Left cardiac atrium (tissue), 4 donors: ENCODE measurements around the gene SLC34A1. TPM values are rescaled to one million over a fixed set of nuclear protein-coding genes. Genes with fewer than 3 reads are reported as not detected.

Experiments used
- ATAC-seq, 2 donors: fragments of 200-7000 bp; cut with Tn5 transposase; one replicate each; pipeline ENCODE4 v1.9.1; 2020; ENCODE audit warnings: mild to moderate bottlenecking in 2 of 2, moderate library complexity in 2 of 2
- DNase-seq: peaks from one replicate; pipeline ENCODE4 v3.0.0-alpha.2; 2020
- intact Hi-C, 2 donors: fragments of 100-400 bp; cut with DNase I; formaldehyde crosslinking; loops; one replicate each; pipeline versions ENCODE4 v1.14.1 to v1.15.1; 2022 to 2023
- total RNA-seq, 2 donors: library from RNA; stranded (reverse); fragmentation: NEBNext Ultra II Directional; extraction: Animal tissue kit (Norgen Biotek cat#: 25700); gene quantifications; one replicate each; pipeline ENCODE4 v1.2.1, GENCODE V29; 2021
- donor health status: DM: no; HTN: yes; CAD: no.
- donor health status: DM: no; HTN: yes; CAD: no; lungs with severe emphysema.
- donor health status: DM: yes; HTN: yes; CAD: no.
- donor health status: Dilated cardiomyopathy.

Gene SLC34A1
- total RNA-seq, 2 donors from 2014 or later = not detected

GRCh38 chr5:177433658-177434217 lies 49.5 kb downstream of the SLC34A1 start:
- ATAC-seq = no peak
- DNase-seq = no peak
- intact Hi-C loops = no loop called here

DNA sequence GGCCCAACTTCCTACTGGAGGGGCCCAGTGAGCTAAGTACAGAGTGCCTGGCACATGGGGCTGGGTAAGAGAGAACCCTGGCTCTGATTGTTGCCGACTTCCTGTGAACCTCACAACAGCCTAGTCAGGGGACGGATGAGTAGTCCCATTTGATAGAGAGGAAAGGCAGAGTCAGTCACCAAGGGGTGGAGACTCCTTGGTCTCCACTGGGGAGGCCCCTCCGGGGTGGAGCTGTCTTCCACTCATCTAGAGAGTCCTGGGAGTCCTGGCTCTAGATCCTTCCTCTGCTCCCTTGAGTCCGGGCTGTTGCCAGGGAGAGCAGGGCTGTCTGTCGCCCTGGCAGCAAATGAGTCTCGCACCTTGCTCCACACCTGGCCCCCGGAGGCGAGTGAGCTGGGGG lies 50.2 kb downstream of the SLC34A1 start:
- intact Hi-C loops = no loop called here
- no peak for DNase-seq

GRCh38 chr5:177434942-177435738 lies 50.9 kb downstream of the SLC34A1 start:
- intact Hi-C loops = no loop called here
- ATAC-seq (no peak), DNase-seq (no peak)

More for the DNA sequence above, 50.2 kb downstream of the SLC34A1 start:
- ATAC-seq = no peak

GRCh38 chr5:177435847-177436536 lies 51.8 kb downstream of the SLC34A1 start:
- ATAC-seq = no peak
- intact Hi-C loops = no loop called here
- no peak for DNase-seq

DNA sequence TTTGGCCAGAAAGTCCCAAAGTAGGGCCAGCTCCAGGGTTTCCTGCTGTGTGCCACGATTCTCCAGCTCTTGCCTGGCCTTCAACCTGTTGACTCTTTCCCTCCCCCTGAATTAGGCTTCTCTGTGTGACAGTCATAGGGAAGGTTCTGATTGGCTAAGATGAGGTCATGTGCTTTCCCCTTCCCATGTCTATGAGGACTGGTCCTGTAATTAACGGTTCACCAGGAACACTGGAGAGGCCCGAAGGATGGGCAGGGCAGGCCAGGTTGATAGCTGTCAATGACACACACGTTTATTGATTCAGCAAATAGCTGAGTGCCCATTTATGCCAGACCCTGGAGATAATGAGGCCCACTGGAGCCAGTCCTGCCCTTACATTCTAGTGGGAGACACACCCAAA lies 53.4 kb downstream of the SLC34A1 start:
- intact Hi-C loops = no loop called here
- ATAC-seq = no peak
- DNase-seq = no peak

DNA sequence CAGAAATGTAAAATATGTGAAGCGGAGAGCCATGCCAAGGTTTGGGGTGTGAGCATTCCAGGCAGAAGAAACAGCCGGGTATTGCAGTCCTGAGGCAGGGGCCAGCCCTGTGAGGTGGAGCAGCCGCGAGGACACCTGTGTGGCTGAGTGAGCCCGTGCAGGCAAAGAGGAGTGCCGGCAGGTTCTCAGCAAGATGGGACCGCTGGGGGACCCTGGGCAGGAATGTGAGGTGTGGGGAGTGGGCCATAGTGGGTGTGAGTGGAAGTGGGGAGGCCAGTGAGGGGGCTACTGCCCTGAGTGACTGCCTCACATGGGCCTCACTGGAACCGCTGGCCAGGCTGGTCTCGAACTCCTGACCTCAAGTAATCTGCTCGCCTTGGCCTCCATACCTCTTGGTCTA lies 54.2 kb downstream of the SLC34A1 start:
- DNase-seq = no peak
- no peak for ATAC-seq
- intact Hi-C loops = no loop called here

GRCh38 chr5:177439518-177440053 lies 55.4 kb downstream of the SLC34A1 start:
- no peak for DNase-seq
- intact Hi-C loops = no loop called here
- no peak for ATAC-seq

DNA sequence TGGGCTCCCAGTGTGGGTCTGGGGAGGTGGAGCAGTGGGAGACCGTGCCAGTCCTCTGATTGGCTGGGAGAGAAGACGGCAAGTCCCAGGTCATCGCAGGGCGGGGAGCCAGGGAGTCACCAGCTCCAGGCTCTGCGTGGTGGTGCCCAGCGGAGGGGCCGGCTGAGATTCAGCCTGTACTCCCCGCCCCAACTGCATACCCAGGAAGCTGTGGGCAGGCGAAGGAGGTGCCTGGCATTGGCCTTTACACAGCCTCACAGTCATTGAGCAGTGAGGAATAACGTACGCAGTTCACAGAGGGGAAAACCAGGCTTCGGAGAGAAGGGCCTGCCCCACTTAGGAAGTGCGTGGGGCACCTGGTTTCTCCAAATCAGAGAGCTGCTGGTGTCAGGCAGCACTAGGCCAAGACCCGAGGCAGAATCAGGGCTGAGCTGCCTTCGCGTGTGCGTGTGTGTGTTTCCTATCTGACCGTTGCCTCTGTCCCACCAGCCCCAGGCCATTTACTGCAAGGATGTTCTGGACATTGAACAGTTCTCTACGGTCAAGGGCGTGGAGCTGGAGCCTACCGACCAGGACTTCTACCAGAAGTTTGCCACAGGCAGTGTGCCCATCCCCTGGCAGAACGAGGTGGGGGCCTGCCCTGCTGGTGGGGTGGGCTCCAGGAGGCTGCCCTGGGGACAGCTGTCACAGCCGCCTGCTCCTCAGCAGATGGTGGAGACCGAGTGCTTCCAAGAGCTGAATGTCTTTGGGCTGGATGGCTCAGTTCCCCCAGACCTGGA lies 56.2 kb downstream of the SLC34A1 start:
- intact Hi-C loops = no loop called here
- ATAC-seq = no peak
- DNase-seq = no peak

GRCh38 chr5:177440990-177441780 lies 57.0 kb downstream of the SLC34A1 start:
- ATAC-seq (no peak), DNase-seq (no peak)
- intact Hi-C loops = no loop called here

DNA sequence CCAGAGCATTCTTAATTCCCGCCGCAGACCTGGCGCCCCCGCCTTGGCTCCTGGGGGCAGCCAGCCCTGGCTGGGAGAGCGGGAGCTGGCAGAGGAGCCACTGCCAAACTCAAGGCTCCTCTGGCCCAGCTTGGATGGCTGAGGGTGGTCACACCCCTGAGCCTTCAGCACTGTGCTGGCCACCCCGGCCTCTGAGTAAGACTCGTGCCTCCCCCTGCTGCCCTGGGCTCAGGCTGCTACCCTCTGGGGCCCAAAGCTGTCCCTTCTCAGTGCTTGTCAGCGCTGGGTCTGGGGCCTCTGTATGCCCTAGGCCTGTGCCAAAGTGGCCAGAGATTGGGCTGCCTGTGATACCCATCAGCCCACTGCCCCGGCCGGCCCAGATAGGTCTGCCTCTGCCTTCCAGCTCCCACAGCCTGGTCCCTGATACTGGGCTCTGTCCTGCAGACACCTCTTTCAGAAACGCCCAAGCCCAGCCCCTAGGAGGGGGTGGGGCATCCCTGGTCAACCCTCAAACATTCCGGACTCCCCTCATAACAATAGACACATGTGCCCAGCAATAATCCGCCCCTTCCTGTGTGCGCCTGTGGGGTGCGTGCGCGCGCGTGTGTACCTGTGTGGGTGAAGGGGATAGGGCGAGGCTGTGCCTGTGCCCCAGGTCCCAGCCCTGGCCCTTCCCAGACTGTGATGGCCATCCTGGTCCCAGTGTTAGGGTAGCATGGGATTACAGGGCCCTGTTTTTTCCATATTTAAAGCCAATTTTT lies 58.0 kb downstream of the SLC34A1 start:
- ATAC-seq = no peak
- DNase-seq = no peak
- intact Hi-C loops = no loop called here

GRCh38 chr5:177443144-177443983 lies 59.1 kb downstream of the SLC34A1 start:
- DNase-seq (no peak), ATAC-seq (no peak)
- intact Hi-C loops = no loop called here

DNA sequence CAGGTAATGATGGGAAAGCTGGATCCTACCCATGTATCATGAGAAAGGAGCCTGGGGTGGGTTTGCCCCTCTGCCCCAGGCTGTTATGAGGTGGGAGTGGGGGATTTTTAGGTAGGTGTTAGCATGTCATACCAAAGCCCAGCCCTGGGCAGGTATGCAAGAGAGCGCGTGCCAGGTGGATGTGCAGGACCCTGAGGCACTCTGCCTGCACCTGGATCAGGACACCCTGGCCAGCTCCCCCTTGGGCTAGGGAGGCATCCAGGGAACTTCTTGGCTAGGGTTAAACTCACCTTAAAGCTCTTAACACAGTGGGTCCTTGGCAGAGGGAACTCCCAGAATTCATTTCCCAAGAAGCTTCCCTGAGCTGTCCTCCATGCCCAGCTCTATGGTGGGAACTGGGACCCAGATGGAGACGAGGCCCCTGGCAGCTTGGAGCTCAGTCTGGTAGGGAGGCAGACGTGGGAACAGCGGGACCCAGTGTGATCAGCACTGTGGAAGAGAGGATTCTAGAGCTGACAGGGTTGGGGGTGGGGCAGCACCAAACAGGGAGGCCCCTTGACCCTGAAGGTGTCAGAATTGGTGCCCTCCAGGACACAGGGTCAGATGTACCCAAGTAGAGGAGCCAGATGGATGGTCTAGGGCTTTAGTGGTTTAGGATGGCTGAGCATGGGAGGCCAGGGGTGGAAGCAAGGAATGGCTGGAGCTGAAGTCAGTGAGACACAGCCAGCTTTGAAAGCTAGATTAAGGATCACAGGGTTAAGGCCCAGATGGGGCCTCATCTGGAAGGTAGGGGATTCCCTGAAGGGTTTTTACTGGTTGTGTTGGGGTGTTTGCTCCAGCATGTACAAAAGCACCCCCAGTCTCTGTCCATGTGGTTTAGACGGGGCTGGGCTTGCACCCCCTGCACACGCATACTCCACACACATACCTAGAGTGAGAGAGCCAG lies 60.1 kb downstream of the SLC34A1 start:
- no peak for DNase-seq

DNA sequence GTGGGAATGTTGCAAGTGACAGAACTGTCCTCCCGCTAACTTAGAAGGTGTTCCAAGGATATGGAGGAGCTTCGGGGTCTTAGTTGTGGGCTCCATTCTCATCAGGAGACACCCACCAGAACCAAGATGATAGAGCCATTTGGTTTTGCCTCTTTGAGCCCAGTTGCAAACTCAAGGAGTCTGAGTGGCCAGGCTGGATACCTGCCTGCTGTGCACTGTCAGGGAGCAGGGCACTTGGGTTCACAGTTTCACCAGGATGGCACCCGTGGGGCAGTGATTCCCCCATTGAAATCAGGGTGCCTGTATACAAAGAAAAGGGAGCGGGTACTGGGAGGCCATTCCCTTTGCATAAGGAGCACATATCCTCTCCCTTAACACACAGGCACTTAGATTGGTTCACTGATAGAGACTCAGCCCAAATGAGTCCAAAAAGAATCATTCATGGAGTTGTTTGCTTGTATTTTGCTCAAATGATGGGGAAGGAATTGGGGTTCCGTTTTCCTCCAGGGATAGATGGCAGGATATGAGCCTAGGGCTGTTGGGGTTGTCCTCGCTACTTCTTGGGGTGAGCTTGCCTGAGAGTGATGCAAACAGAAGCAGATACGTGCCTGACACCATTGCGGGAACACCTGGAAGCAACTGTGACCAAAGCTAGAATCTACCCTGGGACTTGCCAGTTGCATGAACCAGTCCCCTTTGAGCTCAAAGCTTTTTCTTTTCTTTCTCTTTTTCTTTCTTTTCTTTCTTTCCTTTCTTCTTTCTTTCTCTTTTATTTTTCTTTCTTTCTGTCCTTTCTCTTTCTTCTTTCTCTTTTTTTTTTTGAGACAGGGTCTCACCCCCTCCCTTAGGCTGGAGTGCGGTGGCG lies 61.0 kb downstream of the SLC34A1 start:
- ATAC-seq (no peak), DNase-seq (no peak)
- intact Hi-C loops = no loop called here

More for the DNA sequence above, 60.1 kb downstream of the SLC34A1 start:
- intact Hi-C loops = no loop called here
- no peak for ATAC-seq

- intact Hi-C loops = no loop called here
- ATAC-seq = no peak
- DNase-seq = no peak
Measured at GRCh38 chr5:177445917-177446199, 61.6 kb downstream of the SLC34A1 start.
